HepG2 (cell line): ENCODE measurements around the gene UCKL1. TPM values are rescaled to one million over a fixed set of nuclear protein-coding genes. Genes with fewer than 3 reads are reported as not detected.
"Not testable (repeated sequence)": the region's sequence is repeated elsewhere in the genome, so short reads cannot be mapped to it uniquely, and the experiment has no call there.

Experiments used
- ATAC-seq: fragments of 200-7000 bp; cut with Tn5 transposase; 3 replicates; pipeline ENCODE4 v1.9.1; 2020; ENCODE audit warnings: mild to moderate bottlenecking, moderate library complexity
- BruUV-seq: library from RNA; stranded (reverse); fragments of 400-500 nt; replicated peaks from 2 replicates; lab custom pipeline; 2021; lab: Mats Ljungman, UMichigan
- CTCF ChIA-PET: fragments of 300-600 bp; formaldehyde crosslinking; extraction: SDS; loops from one replicate; lab custom pipeline; 2021; ENCODE audit warnings: low total read pairs, inconsistent platforms, low intra/inter-chr PET ratio; lab: Yijun Ruan, JAX
- POLR2A ChIA-PET: fragments of 350-600 bp; sonication (Branson Sonifier 250); formaldehyde crosslinking; loops from one replicate; lab custom pipeline; 2020; ENCODE audit warnings: antibody characterized with exemption, inconsistent platforms; lab: Yijun Ruan, JAX
- DNase-seq: peaks from one replicate; pipeline ENCODE4 v3.0.0-alpha.2; 2015; ENCODE audit warnings: low spot score
- FAIRE-seq: peaks from 3 replicates; lab custom pipeline; 2011; peaks lifted over from hg19 to GRCh38; lab: Jason Lieb, UNC
- H2AFZ ChIP-seq: one replicate; pipeline ENCODE4 v1.6.1; 2011; ENCODE audit warnings: low read length, inconsistent platforms
- H3K27ac ChIP-seq: fragments of 300-600 bp; 3 replicates; pipeline ENCODE4 v1.8.0; 2011; ENCODE audit warnings: mixed run types, mild to moderate bottlenecking, mixed read lengths, low read length, inconsistent platforms; ENCODE audit not compliant: insufficient read depth; ENCODE audit errors: extremely low read length
- H3K27me3 ChIP-seq, 2 experiments: fragments of 200-600 bp in 1 of 2; 2 replicates in 1 of 2; 3 replicates in 1 of 2; pipeline versions ENCODE4 v1.6.0 to v1.8.0; 2011; ENCODE audit warnings: low read length in 2 of 2, mild to moderate bottlenecking in 2 of 2, moderate library complexity in 2 of 2, inconsistent platforms in 1 of 2; ENCODE audit not compliant: insufficient read depth in 2 of 2, control insufficient read depth in 1 of 2
- H3K36me3 ChIP-seq, 2 experiments: fragments of 200-600 bp in 1 of 2; replicated peaks in 1 of 2; 2 replicates in 1 of 2; 3 replicates in 1 of 2; pipeline versions ENCODE4 v1.5.1 to v1.8.0; 2011; ENCODE audit warnings: low read length in 2 of 2, inconsistent platforms in 1 of 2; ENCODE audit not compliant: insufficient read depth in 2 of 2, control insufficient read depth in 1 of 2
- H3K4me1 ChIP-seq: 2 replicates; pipeline ENCODE4 v1.5.1; 2012; ENCODE audit warnings: low read length, inconsistent platforms; ENCODE audit not compliant: insufficient read depth
- H3K4me2 ChIP-seq: 2 replicates; pipeline ENCODE4 v1.6.0; 2011; ENCODE audit warnings: low read depth, low read length, inconsistent platforms
- H3K4me3 ChIP-seq, 3 experiments: fragments of 200-600 bp in 1 of 3; sonication (generic), shearing (Covaris generic) in 1 of 3; replicated peaks in 1 of 3; 2 replicates each; pipeline ENCODE4 v1.5.1; 2011 to 2016; ENCODE audit warnings: low read length in 3 of 3, inconsistent platforms in 2 of 3, low read depth in 2 of 3, mild to moderate bottlenecking in 2 of 3, control low read depth in 1 of 3, mixed read lengths in 1 of 3; ENCODE audit not compliant: insufficient read depth in 1 of 3
- H3K79me2 ChIP-seq: one replicate; pipeline ENCODE4 v1.6.1; 2011; ENCODE audit warnings: low read length, inconsistent platforms; ENCODE audit not compliant: insufficient read depth
- H3K9ac ChIP-seq: 2 replicates; pipeline ENCODE4 v1.6.0; 2011; ENCODE audit warnings: mild to moderate bottlenecking, low read depth, low read length, inconsistent platforms; ENCODE audit not compliant: insufficient read depth
- H3K9me3 ChIP-seq: 2 replicates; pipeline ENCODE4 v1.5.1; 2012; ENCODE audit warnings: mild to moderate bottlenecking, low read length
- H4K20me1 ChIP-seq: 2 replicates; pipeline ENCODE4 v1.6.0; 2011; ENCODE audit warnings: inconsistent platforms, mild to moderate bottlenecking, low read length, moderate library complexity; ENCODE audit not compliant: insufficient read depth
- HNF4A ChIP-seq: sonication (generic); formaldehyde crosslinking; IDR thresholded peaks from 2 replicates; pipeline ENCODE4 v1.4.0; 2020; ENCODE audit warnings: missing genetic modification reagents
- HNF4G ChIP-seq, 2 experiments: sonication (generic) in 1 of 2; formaldehyde crosslinking in 1 of 2; IDR thresholded peaks; 2 replicates each; pipeline versions ENCODE4 v1.4.0 to v1.6.1; 2011 to 2020; ENCODE audit warnings: borderline replicate concordance in 2 of 2, low read depth in 2 of 2, mild to moderate bottlenecking in 2 of 2, low read length in 1 of 2, missing genetic modification reagents in 1 of 2, moderate library complexity in 1 of 2
- ZNF768 ChIP-seq: sonication (generic); formaldehyde crosslinking; IDR thresholded peaks from 2 replicates; pipeline ENCODE4 v1.4.0; 2020; ENCODE audit warnings: missing genetic modification reagents
- WGBS: methylation state at CpG from one replicate; pipeline ENCODE4 v1.1.6; 2017; ENCODE audit warnings: low lambda C conversion rate; 5-methylcytosine and 5-hydroxymethylcytosine counted together
- in situ Hi-C: cut with HindIII; loops from 2 replicates; pipeline ENCODE4 v1.10.0; 2017; ENCODE audit warnings: low pct_unique_long_range_greater_than_20kb; ENCODE audit not compliant: extremely low pct_ligation_motif_present
- intact Hi-C: fragments of 100-400 bp; cut with micrococcal nuclease; formaldehyde crosslinking; loops from one replicate; pipeline ENCODE4 v1.10.0; 2022; ENCODE audit not compliant: unreplicated experiment
- polyA plus RNA-seq, 8 experiments: library from polyadenylated mRNA; depleted of rRNA in 3 of 8; stranded (reverse) in 7 of 8; unstranded in 1 of 8; fragments of >200 nt; fragmentation: Illumina TruSeq in 4 of 8; extraction: Trizol in 4 of 8; gene quantifications; 2 replicates each; pipeline versions ENCODE4 v1.2.1 to v1.2.3, GENCODE V29; 2011 to 2016; ENCODE audit warnings: low read depth in 4 of 8, missing spikeins in 1 of 8, mixed read lengths in 1 of 8; ENCODE audit not compliant: insufficient read depth in 1 of 8
- total RNA-seq, 5 experiments: library from RNA; depleted of rRNA; stranded (reverse); fragments of >200 nt; fragmentation: Illumina TruSeq; extraction: Trizol; gene quantifications; 2 replicates each; pipeline ENCODE4 v1.2.3, GENCODE V29; 2016; ENCODE audit warnings: low read depth in 1 of 5
- TF ChIP-seq, protein P1 (sequence below): sonication (generic); formaldehyde crosslinking; IDR thresholded peaks from 2 replicates; pipeline ENCODE4 v1.4.0; 2020; ENCODE audit warnings: missing genetic modification reagents
- TF ChIP-seq, protein P2 (sequence below): sonication (generic); formaldehyde crosslinking; IDR thresholded peaks from 2 replicates; pipeline ENCODE4 v1.8.0; 2022; ENCODE audit warnings: mild to moderate bottlenecking, missing genetic modification reagents, moderate library complexity

UCKL1 gene
- total and polyA plus RNA-seq, 2 of the 13 experiments (the other 11 are each of a cell fraction or from before 2014, with no cell fraction given): 50.2 to 126 TPM

DNA sequence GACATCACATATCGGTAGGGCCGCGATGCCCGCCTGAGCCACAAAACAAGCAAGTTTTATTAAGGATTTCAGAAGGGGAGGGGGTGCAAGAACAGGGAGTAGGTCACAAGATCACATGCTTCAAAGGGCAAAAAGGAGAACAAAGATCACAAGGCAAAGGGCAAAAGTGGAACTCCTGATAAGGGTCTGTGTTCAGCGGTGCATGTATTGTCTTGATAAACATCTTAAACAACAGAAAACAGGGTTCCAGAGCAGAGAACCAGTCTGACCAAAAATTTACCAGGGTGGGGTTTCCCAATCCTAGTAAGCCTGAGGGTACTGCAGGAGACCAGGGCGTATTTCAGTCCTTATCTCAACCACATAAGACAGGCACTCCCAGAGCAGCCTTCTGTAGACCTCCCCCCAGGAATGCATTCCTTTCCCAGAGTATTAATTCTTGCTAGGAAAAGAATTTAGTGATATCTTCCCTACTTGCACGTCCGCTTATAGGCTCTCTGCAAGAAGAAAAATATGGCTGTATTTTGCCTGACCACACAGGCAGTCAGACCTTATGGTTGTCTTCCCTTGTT, 39.8 kb downstream of the UCKL1 start:
- ATAC-seq; FAIRE-seq; intact Hi-C loops; H3K4me2 ChIP-seq; H2AFZ ChIP-seq; in situ Hi-C loops; H3K27me3 ChIP-seq; POLR2A ChIA-PET; CTCF ChIA-PET; H3K9me3 ChIP-seq; DNase-seq; H3K27ac ChIP-seq; H3K9ac ChIP-seq; H4K20me1 ChIP-seq; H3K4me3 ChIP-seq; TF ChIP-seq HNF4G (CRISPR knock-in tag; IDR thresholded peaks at IDR 0.05; ENCODE audit: borderline replicate concordance, low read depth): not testable (repeated sequence)
- TF ChIP-seq, protein P1, sequence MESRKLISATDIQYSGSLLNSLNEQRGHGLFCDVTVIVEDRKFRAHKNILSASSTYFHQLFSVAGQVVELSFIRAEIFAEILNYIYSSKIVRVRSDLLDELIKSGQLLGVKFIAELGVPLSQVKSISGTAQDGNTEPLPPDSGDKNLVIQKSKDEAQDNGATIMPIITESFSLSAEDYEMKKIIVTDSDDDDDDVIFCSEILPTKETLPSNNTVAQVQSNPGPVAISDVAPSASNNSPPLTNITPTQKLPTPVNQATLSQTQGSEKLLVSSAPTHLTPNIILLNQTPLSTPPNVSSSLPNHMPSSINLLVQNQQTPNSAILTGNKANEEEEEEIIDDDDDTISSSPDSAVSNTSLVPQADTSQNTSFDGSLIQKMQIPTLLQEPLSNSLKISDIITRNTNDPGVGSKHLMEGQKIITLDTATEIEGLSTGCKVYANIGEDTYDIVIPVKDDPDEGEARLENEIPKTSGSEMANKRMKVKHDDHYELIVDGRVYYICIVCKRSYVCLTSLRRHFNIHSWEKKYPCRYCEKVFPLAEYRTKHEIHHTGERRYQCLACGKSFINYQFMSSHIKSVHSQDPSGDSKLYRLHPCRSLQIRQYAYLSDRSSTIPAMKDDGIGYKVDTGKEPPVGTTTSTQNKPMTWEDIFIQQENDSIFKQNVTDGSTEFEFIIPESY (CRISPR knock-in tag): peak; percentile 69
- TF ChIP-seq HNF4A (CRISPR knock-in tag): peak; percentile 49; the same call in 1 of the 2 replicates
- 0 out of 2 replicates have a peak, but pooled peaks have one; percentile 19 for TF ChIP-seq HNF4G (IDR thresholded peaks at IDR 0.05; ENCODE audit: borderline replicate concordance, low read depth, low read length)
- TSS peak; percentile 26 for BruUV-seq
- peaks cover 49% of the 10 kb centered on the region for H3K79me2 ChIP-seq
- WGBS: 96% methylated on average over 8 of the region's 8 CpGs
- H3K36me3 ChIP-seq: peaks cover 11 to 25% of the 10 kb centered on the region in 2 experiments; a peak in 4 of 5 replicates
- H3K4me1 ChIP-seq: peaks cover 19% of the 10 kb centered on the region

DNA sequence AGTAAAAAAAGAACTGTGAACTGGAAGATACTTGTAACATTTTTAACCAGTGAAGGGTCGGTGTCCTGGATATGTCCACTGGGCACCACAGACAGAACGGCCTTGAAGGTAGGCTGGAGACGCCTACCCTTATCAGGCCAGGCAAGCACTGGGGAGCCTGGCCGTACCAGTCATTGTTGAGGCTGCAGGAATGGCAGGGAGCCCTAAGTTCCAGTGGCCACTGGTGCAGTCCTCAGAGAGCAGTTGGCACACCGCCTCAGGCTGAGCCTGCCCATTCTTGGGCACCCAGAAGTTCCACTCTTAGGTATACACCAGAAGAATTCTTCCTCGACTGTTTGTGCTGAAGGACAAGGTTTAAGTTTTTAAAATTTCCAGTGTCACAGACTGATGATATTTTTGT, 40.7 kb downstream of the UCKL1 start:
- H2AFZ ChIP-seq: no peak overlapping the region
- intact Hi-C loops: no loop called here
- no peak overlapping the region for H3K27ac ChIP-seq
- H3K4me1 ChIP-seq: peaks cover 23% of the 10 kb centered on the region
- no peak overlapping the region for H3K4me3 ChIP-seq
- peaks cover 9 to 24% of the 10 kb centered on the region in 2 experiments; a peak in 4 of 5 replicates for H3K36me3 ChIP-seq
- BruUV-seq: no TSS peak
- H4K20me1 ChIP-seq: peaks cover 13% of the 10 kb centered on the region; the same call in 1 of the 2 replicates
- no peak overlapping the region for H3K4me2 ChIP-seq
- H3K9ac ChIP-seq: no peak overlapping the region
- ChIA-PET CTCF (no interaction called here), POLR2A (no interaction called here)
- H3K9me3 ChIP-seq: no peaks in the 10 kb centered on the region
- in situ Hi-C loops: no loop called here
- WGBS: 95% methylated on average over 6 of the region's 6 CpGs
- FAIRE-seq: no peak
- ATAC-seq: no peak; the same call in 2 of the 3 replicates
- peaks cover 58% of the 10 kb centered on the region for H3K79me2 ChIP-seq
- no peaks in the 10 kb centered on the region for H3K27me3 ChIP-seq
- no peak for DNase-seq
- TF ChIP-seq, protein P2, sequence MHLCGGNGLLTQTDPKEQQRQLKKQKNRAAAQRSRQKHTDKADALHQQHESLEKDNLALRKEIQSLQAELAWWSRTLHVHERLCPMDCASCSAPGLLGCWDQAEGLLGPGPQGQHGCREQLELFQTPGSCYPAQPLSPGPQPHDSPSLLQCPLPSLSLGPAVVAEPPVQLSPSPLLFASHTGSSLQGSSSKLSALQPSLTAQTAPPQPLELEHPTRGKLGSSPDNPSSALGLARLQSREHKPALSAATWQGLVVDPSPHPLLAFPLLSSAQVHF (CRISPR knock-in tag): no peak
- TF ChIP-seq ZNF768 (CRISPR knock-in tag): peak; percentile 34; the same call in 1 of the 2 replicates
